NCI-H2171 (cell line): ENCODE results near the gene MAN2B2.

Experiments
- DNase-seq: peaks from one replicate; lab custom pipeline; 2025; lab: John Stamatoyannopoulos, UW

MAN2B2 gene

GRCh38 chr4:6595897-6596537 is 21.0 kb downstream of the MAN2B2 start:
- no peak for DNase-seq

GRCh38 chr4:6596948-6597347 is 22.0 kb downstream of the MAN2B2 start:
- no peak for DNase-seq

- no peak for DNase-seq
Measured at GRCh38 chr4:6598127-6598526, 23.1 kb downstream of the MAN2B2 start.

GRCh38 chr4:6598641-6599040 is 23.7 kb downstream of the MAN2B2 start:
- DNase-seq: no peak

GRCh38 chr4:6601661-6602250 is 26.8 kb downstream of the MAN2B2 start:
- no peak for DNase-seq

- no peak for DNase-seq
Measured at GRCh38 chr4:6602289-6602688, 27.3 kb downstream of the MAN2B2 start.

GRCh38 chr4:6603128-6603527 is 28.1 kb downstream of the MAN2B2 start:
- DNase-seq: no peak

GRCh38 chr4:6605114-6605513 is 30.1 kb downstream of the MAN2B2 start:
- DNase-seq: no peak

- no peak for DNase-seq
Measured at GRCh38 chr4:6605605-6606004, 30.6 kb downstream of the MAN2B2 start.

- no peak for DNase-seq
Measured at GRCh38 chr4:6606465-6607235, 31.7 kb downstream of the MAN2B2 start.

- no peak for DNase-seq
Measured at GRCh38 chr4:6607368-6608055, 32.5 kb downstream of the MAN2B2 start.

- DNase-seq: no peak
Measured at GRCh38 chr4:6608758-6609414, 33.9 kb downstream of the MAN2B2 start.

- no peak for DNase-seq
Measured at GRCh38 chr4:6609415-6610079, 34.6 kb downstream of the MAN2B2 start.

- no peak for DNase-seq
Measured at GRCh38 chr4:6610856-6611430, 36.0 kb downstream of the MAN2B2 start.

GRCh38 chr4:6612961-6613675 is 38.1 kb downstream of the MAN2B2 start:
- no peak for DNase-seq

- DNase-seq: no peak
Measured at GRCh38 chr4:6613676-6614651, 39.0 kb downstream of the MAN2B2 start.

- no peak for DNase-seq
Measured at GRCh38 chr4:6614701-6615230, 39.8 kb downstream of the MAN2B2 start.

GRCh38 chr4:6616087-6616995 is 41.4 kb downstream of the MAN2B2 start:
- no peak for DNase-seq
